ENCODE data around the gene ARHGEF16. TPM values are rescaled to one million over a fixed set of nuclear protein-coding genes. Genes with fewer than 3 reads are reported as not detected.

The ARHGEF16 gene
- total RNA-seq, 1 donor from 2014 or later, result 0.34 TPM

GRCh38 chr1:3501437-3501836 is 47.0 kb downstream of the ARHGEF16 start:
- no peaks in the 10 kb centered on the region for H3K36me3 Mint-ChIP-seq (ENCODE audit: unreplicated experiment)
- no peak overlapping the region for H3K27ac Mint-ChIP-seq (ENCODE audit: unreplicated experiment)
- H3K4me3 Mint-ChIP-seq (ENCODE audit: unreplicated experiment), result no peak overlapping the region
- H3K4me1 Mint-ChIP-seq (ENCODE audit: low read depth, unreplicated experiment), result no peaks in the 10 kb centered on the region
- H3K9me3 Mint-ChIP-seq (ENCODE audit: unreplicated experiment), result peaks cover 3% of the 10 kb centered on the region
- TF ChIP-seq, protein P1, sequence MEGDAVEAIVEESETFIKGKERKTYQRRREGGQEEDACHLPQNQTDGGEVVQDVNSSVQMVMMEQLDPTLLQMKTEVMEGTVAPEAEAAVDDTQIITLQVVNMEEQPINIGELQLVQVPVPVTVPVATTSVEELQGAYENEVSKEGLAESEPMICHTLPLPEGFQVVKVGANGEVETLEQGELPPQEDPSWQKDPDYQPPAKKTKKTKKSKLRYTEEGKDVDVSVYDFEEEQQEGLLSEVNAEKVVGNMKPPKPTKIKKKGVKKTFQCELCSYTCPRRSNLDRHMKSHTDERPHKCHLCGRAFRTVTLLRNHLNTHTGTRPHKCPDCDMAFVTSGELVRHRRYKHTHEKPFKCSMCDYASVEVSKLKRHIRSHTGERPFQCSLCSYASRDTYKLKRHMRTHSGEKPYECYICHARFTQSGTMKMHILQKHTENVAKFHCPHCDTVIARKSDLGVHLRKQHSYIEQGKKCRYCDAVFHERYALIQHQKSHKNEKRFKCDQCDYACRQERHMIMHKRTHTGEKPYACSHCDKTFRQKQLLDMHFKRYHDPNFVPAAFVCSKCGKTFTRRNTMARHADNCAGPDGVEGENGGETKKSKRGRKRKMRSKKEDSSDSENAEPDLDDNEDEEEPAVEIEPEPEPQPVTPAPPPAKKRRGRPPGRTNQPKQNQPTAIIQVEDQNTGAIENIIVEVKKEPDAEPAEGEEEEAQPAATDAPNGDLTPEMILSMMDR (IDR thresholded peaks at IDR 0.05; ENCODE audit: partially characterized antibody, unreplicated experiment), result no peak
- DNase-seq, result no peak
- no peaks in the 10 kb centered on the region for H3K27me3 Mint-ChIP-seq (ENCODE audit: unreplicated experiment)

DNA sequence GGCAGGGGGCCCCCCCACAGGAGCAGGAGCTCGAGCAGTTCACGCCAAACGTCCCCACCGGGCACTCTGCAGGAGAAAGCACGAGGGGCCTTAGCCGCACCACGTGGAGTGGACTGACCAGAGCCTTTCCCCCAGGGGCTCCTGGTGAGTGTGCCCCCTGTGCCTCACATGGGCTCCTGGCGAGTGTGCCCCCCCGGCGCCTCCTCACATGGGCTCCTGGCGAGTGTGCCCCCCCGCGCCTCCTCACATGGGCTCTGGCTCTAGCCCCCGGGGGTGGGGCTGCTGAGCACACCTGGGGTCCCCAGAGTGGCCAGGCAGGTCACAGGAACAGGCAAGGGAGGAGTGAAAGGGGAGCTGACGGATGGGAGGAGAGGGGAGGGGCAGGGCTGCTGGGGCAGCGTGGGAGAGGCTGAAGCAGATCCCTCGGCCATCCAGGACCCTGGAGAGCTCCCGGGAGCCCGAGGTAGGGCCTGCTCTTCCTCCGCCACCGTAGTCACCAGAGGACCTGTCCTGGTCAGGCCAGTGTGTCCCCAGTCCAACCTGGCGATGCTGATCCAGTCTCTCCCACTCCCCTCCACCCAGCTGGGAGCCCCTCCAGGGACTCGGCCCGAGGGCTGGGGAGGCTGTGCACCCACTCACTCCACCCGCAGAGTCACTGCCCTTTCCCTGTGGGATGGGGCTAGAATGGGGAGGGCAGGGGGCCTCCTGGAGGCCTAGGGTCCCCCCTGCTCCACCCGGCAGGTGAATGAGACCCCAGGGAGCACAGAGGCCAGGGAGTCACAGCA is 47.6 kb downstream of the ARHGEF16 start:
- H3K9me3 Mint-ChIP-seq (ENCODE audit: unreplicated experiment), result peaks cover 3% of the 10 kb centered on the region
- no peaks in the 10 kb centered on the region for H3K27me3 Mint-ChIP-seq (ENCODE audit: unreplicated experiment)
- no peak overlapping the region for H3K4me3 Mint-ChIP-seq (ENCODE audit: unreplicated experiment)
- H3K27ac Mint-ChIP-seq (ENCODE audit: unreplicated experiment), result no peak overlapping the region
- TF ChIP-seq, protein P1 (IDR thresholded peaks at IDR 0.05; ENCODE audit: partially characterized antibody, unreplicated experiment), result no peak
- H3K36me3 Mint-ChIP-seq (ENCODE audit: unreplicated experiment), result no peaks in the 10 kb centered on the region
- no peak for DNase-seq
- no peaks in the 10 kb centered on the region for H3K4me1 Mint-ChIP-seq (ENCODE audit: low read depth, unreplicated experiment)

DNA sequence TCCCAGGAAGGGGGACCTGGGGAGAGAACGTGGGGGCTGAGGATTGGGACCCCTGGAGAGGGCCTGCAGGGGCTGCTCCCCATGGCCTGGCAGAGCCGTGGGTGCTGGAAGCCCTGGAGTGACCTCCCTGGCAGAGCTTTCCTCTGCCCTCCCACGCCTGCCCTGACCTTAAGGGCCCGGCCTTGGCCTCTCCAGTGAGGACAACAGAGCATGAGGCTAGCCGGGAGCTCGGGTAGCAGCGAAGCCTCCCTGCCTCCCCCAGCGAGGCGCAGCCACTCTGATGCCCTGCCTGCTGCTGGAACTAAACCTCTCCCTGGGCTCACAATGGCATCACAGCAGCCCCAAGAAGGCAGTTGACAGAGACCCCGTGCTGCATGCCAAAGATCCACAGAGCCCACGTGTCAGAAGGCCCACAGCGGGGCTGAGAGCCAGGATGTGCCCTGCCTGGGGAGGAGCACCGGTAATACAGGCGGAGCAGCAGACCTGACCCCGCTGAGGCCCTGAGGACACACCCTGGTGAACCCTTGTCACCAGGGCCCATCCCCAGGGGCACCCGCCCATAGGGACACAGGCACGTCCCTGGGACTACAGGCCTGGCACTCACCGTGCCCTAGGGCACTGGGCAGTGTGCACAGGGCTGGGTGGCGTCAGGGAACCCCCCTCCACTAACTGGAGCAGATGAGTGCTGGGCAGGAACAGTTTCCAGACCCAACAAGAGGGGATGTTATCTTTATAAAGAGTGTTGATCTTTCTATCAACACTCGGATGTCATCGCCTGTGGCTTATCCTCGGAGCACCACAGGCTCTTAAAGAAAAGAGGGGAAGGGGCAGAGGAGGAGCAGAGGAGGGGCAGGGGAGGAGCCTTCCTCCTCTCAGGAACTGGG is 48.4 kb downstream of the ARHGEF16 start:
- DNase-seq, result no peak
- TF ChIP-seq, protein P1 (IDR thresholded peaks at IDR 0.05; ENCODE audit: partially characterized antibody, unreplicated experiment), result no peak
- Mint-ChIP-seq H3K36me3 (ENCODE audit: unreplicated experiment) (no peaks in the 10 kb centered on the region), H3K27ac (ENCODE audit: unreplicated experiment) (no peak overlapping the region), H3K27me3 (ENCODE audit: unreplicated experiment) (no peaks in the 10 kb centered on the region), H3K4me1 (ENCODE audit: low read depth, unreplicated experiment) (no peaks in the 10 kb centered on the region), H3K4me3 (ENCODE audit: unreplicated experiment) (no peak overlapping the region), H3K9me3 (ENCODE audit: unreplicated experiment) (peaks cover 3% of the 10 kb centered on the region)

GRCh38 chr1:3503525-3503886 is 49.0 kb downstream of the ARHGEF16 start:
- Mint-ChIP-seq H3K27me3 (ENCODE audit: unreplicated experiment) (no peaks in the 10 kb centered on the region), H3K27ac (ENCODE audit: unreplicated experiment) (no peak overlapping the region), H3K36me3 (ENCODE audit: unreplicated experiment) (no peaks in the 10 kb centered on the region), H3K4me1 (ENCODE audit: low read depth, unreplicated experiment) (no peaks in the 10 kb centered on the region), H3K4me3 (ENCODE audit: unreplicated experiment) (no peak overlapping the region), H3K9me3 (ENCODE audit: unreplicated experiment) (peaks cover 3% of the 10 kb centered on the region)
- TF ChIP-seq, protein P1 (IDR thresholded peaks at IDR 0.05; ENCODE audit: partially characterized antibody, unreplicated experiment), result no peak
- no peak for DNase-seq
